ENCODE results near the gene P2RX4. TPM values are rescaled to one million over a fixed set of nuclear protein-coding genes. Genes with fewer than 3 reads are reported as not detected.
"Not testable (repeated sequence)": the region's sequence is repeated elsewhere in the genome, so short reads cannot be mapped to it uniquely, and the experiment has no call there.

P2RX4 gene
- total and polyA plus RNA-seq, 5 experiments from 2014 or later = 27.8 to 36.0 (median 29.8) TPM

GRCh38 chr12:121255433-121255832 lies 45.5 kb downstream of the P2RX4 start:
- Mint-ChIP-seq H3K4me3 (no peak overlapping the region), H3K27ac (peak overlapping the region in 1 of 10 donors; percentile 41)

GRCh38 chr12:121257704-121258449 lies 47.9 kb downstream of the P2RX4 start:
- not testable (repeated sequence) for H3K9me3 Mint-ChIP-seq, H3K4me1 Mint-ChIP-seq, DNase-seq, H3K4me3 Mint-ChIP-seq, ATAC-seq, H3K27me3 Mint-ChIP-seq, H3K27ac Mint-ChIP-seq
- peaks cover 5 to 72% (median 14%) of the 10 kb centered on the region in 3 donors for H3K36me3 Mint-ChIP-seq
- POLR2A ChIA-PET = interaction anchor here (0.6 to 0.8 kb wide), 2 partner anchors 10 to 321 kb away, joined by 5 to 7 read pairs; no protein-coding TSS in a partner anchor

More at GRCh38 chr12:121255433-121255832, 45.5 kb downstream of the P2RX4 start:
- no peak for DNase-seq
- H3K9me3 Mint-ChIP-seq = no peaks in the 10 kb centered on the region
- no peaks in the 10 kb centered on the region for H3K4me1 Mint-ChIP-seq
- H3K36me3 Mint-ChIP-seq = peaks cover 7 to 74% (median 16%) of the 10 kb centered on the region in 3 donors
- H3K27me3 Mint-ChIP-seq = no peaks in the 10 kb centered on the region
- POLR2A ChIA-PET = no interaction called here
- no peak for ATAC-seq

- ATAC-seq (no peak), DNase-seq (no peak)
- peaks cover 0 to 70% (median 5%) of the 10 kb centered on the region in 3 donors for H3K36me3 Mint-ChIP-seq
- H3K9me3 Mint-ChIP-seq = no peaks in the 10 kb centered on the region
- no peaks in the 10 kb centered on the region for H3K27me3 Mint-ChIP-seq
- POLR2A ChIA-PET = interaction anchor here (0.6 kb wide), 1 partner anchor 327 kb away, joined by 7 read pairs; no protein-coding TSS in a partner anchor
- no peak overlapping the region for H3K4me3 Mint-ChIP-seq
- H3K27ac Mint-ChIP-seq = no peak overlapping the region
- H3K4me1 Mint-ChIP-seq = peaks cover 0 to 1% (median 0%) of the 10 kb centered on the region in 4 donors
These were observed 49.1 kb downstream of the P2RX4 start for GRCh38 chr12:121259074-121259473.

- Mint-ChIP-seq H3K9me3 (no peaks in the 10 kb centered on the region), H3K4me3 (no peak overlapping the region), H3K36me3 (peaks cover 0 to 69% (median 11%) of the 10 kb centered on the region in 3 donors), H3K4me1 (peaks cover 0 to 1% (median 0%) of the 10 kb centered on the region in 4 donors), H3K27ac (no peak overlapping the region), H3K27me3 (no peaks in the 10 kb centered on the region)
- POLR2A ChIA-PET = no interaction called here
- ATAC-seq (no peak), DNase-seq (no peak)
These were observed 50.2 kb downstream of the P2RX4 start for GRCh38 chr12:121260091-121260490.

- H3K36me3 Mint-ChIP-seq = peaks cover 0 to 63% (median 11%) of the 10 kb centered on the region in 3 donors
- ATAC-seq (no peak), DNase-seq (no peak)
- H3K9me3 Mint-ChIP-seq = no peaks in the 10 kb centered on the region
- H3K4me1 Mint-ChIP-seq = peaks cover 0 to 1% (median 0%) of the 10 kb centered on the region in 4 donors
- POLR2A ChIA-PET = no interaction called here
- no peak overlapping the region for H3K27ac Mint-ChIP-seq
- no peaks in the 10 kb centered on the region for H3K27me3 Mint-ChIP-seq
- no peak overlapping the region for H3K4me3 Mint-ChIP-seq
These were observed 51.5 kb downstream of the P2RX4 start for GRCh38 chr12:121261398-121261797.

- Mint-ChIP-seq H3K27ac (peak overlapping the region in 1 of 10 donors; percentile 35), H3K4me3 (no peak overlapping the region), H3K36me3 (peaks cover 0 to 63% (median 11%) of the 10 kb centered on the region in 3 donors), H3K4me1 (peaks cover 0 to 1% (median 0%) of the 10 kb centered on the region in 4 donors), H3K27me3 (no peaks in the 10 kb centered on the region), H3K9me3 (no peaks in the 10 kb centered on the region)
- ATAC-seq (no peak), DNase-seq (no peak)
- POLR2A ChIA-PET = no interaction called here
These were observed 53.4 kb downstream of the P2RX4 start for GRCh38 chr12:121263206-121263935.

GRCh38 chr12:121264135-121264534 lies 54.2 kb downstream of the P2RX4 start:
- Mint-ChIP-seq H3K27me3 (no peaks in the 10 kb centered on the region), H3K9me3 (no peaks in the 10 kb centered on the region), H3K4me3 (no peak overlapping the region), H3K4me1 (peaks cover 0 to 1% (median 0%) of the 10 kb centered on the region in 4 donors), H3K27ac (no peak overlapping the region), H3K36me3 (peaks cover 0 to 63% (median 11%) of the 10 kb centered on the region in 3 donors)
- DNase-seq = no peak
- POLR2A ChIA-PET = no interaction called here
- ATAC-seq = no peak

GRCh38 chr12:121264951-121265515 lies 55.1 kb downstream of the P2RX4 start:
- ATAC-seq (no peak), DNase-seq (no peak)
- H3K9me3 Mint-ChIP-seq = no peaks in the 10 kb centered on the region
- peaks cover 0 to 65% (median 11%) of the 10 kb centered on the region in 3 donors for H3K36me3 Mint-ChIP-seq
- peak overlapping the region in 4 of 10 donors; percentile 10 to 71 (median 38) for H3K27ac Mint-ChIP-seq
- no peak overlapping the region for H3K4me3 Mint-ChIP-seq
- H3K4me1 Mint-ChIP-seq = peaks cover 0 to 1% (median 0%) of the 10 kb centered on the region in 4 donors
- POLR2A ChIA-PET = no interaction called here
- H3K27me3 Mint-ChIP-seq = no peaks in the 10 kb centered on the region

- Mint-ChIP-seq H3K27ac (no peak overlapping the region), H3K27me3 (no peaks in the 10 kb centered on the region), H3K36me3 (peaks cover 0 to 57% (median 9%) of the 10 kb centered on the region in 3 donors), H3K4me3 (no peak overlapping the region), H3K4me1 (peaks cover 0 to 2% (median under 1%) of the 10 kb centered on the region in 4 donors), H3K9me3 (no peaks in the 10 kb centered on the region)
- no peak for DNase-seq
- ATAC-seq = no peak
- POLR2A ChIA-PET = no interaction called here
These were observed 57.9 kb downstream of the P2RX4 start for GRCh38 chr12:121267822-121268221.

- H3K4me1 Mint-ChIP-seq = peaks cover 0 to 8% (median 3%) of the 10 kb centered on the region in 4 donors
- ATAC-seq (no peak), DNase-seq (no peak)
- peaks cover 0 to 32% (median 10%) of the 10 kb centered on the region in 3 donors for H3K36me3 Mint-ChIP-seq
- no peak overlapping the region for H3K4me3 Mint-ChIP-seq
- no peak overlapping the region for H3K27ac Mint-ChIP-seq
- POLR2A ChIA-PET = no interaction called here
- no peaks in the 10 kb centered on the region for H3K9me3 Mint-ChIP-seq
- no peaks in the 10 kb centered on the region for H3K27me3 Mint-ChIP-seq
These were observed 63.5 kb downstream of the P2RX4 start for GRCh38 chr12:121273364-121273896.

- Mint-ChIP-seq H3K4me1 (peaks cover 0 to 9% (median 3%) of the 10 kb centered on the region in 4 donors), H3K27ac (no peak overlapping the region), H3K4me3 (no peak overlapping the region), H3K9me3 (no peaks in the 10 kb centered on the region), H3K36me3 (peaks cover 0 to 27% (median 12%) of the 10 kb centered on the region in 3 donors), H3K27me3 (no peaks in the 10 kb centered on the region)
- ATAC-seq (no peak), DNase-seq (no peak)
- POLR2A ChIA-PET = no interaction called here
These were observed 64.3 kb downstream of the P2RX4 start for GRCh38 chr12:121274036-121274763.

- peaks cover 0 to 12% (median 3%) of the 10 kb centered on the region in 4 donors for H3K4me1 Mint-ChIP-seq
- no peak for ATAC-seq
- H3K27me3 Mint-ChIP-seq = no peaks in the 10 kb centered on the region
- no peaks in the 10 kb centered on the region for H3K9me3 Mint-ChIP-seq
- POLR2A ChIA-PET = no interaction called here
- H3K36me3 Mint-ChIP-seq = peaks cover 0 to 12% (median 8%) of the 10 kb centered on the region in 3 donors
- peak overlapping the region in 2 of 10 donors; percentile 13 to 87 for H3K27ac Mint-ChIP-seq
- no peak overlapping the region for H3K4me3 Mint-ChIP-seq
- no peak for DNase-seq
These were observed 67.4 kb downstream of the P2RX4 start for GRCh38 chr12:121277374-121277759.
